Neural progenitor cell (in vitro differentiated cells): Measurements from ENCODE around the gene COQ3. TPM values are rescaled to one million over a fixed set of nuclear protein-coding genes. Genes with fewer than 3 reads are reported as not detected.

Experiments
- DNase-seq: peaks from one replicate; pipeline ENCODE4 v3.0.0-alpha.2; 2016; ENCODE audit warnings: low spot score
- H2AFZ ChIP-seq: fragments of 200-600 bp; sonication (generic); replicated peaks from 2 replicates; pipeline ENCODE4 v1.6.1; 2016; ENCODE audit warnings: antibody characterized with exemption
- H3F3A ChIP-seq: fragments of 200-600 bp; sonication (generic); 2 replicates; pipeline ENCODE4 v1.6.1; 2016; ENCODE audit warnings: antibody characterized with exemption, low read depth
- H3K27ac ChIP-seq: fragments of 200-600 bp; sonication (generic); 2 replicates; pipeline ENCODE4 v1.5.1; 2016; ENCODE audit warnings: mild to moderate bottlenecking
- H3K27me3 ChIP-seq: fragments of 200-600 bp; sonication (generic); 2 replicates; pipeline ENCODE4 v1.6.1; 2016; ENCODE audit warnings: mild to moderate bottlenecking, moderate library complexity
- H3K36me3 ChIP-seq: fragments of 200-600 bp; sonication (generic); 2 replicates; pipeline ENCODE4 v1.5.1; 2016
- H3K4me1 ChIP-seq: fragments of 200-600 bp; sonication (generic); 2 replicates; pipeline ENCODE4 v1.6.1; 2016; ENCODE audit warnings: mixed run types
- H3K4me2 ChIP-seq: fragments of 200-600 bp; sonication (generic); 2 replicates; pipeline ENCODE4 v1.6.1; 2016
- H3K4me3 ChIP-seq: fragments of 200-600 bp; sonication (generic); 2 replicates; pipeline ENCODE4 v1.5.1; 2016
- H3K79me2 ChIP-seq: fragments of 200-600 bp; sonication (generic); 2 replicates; pipeline ENCODE4 v1.6.1; 2016; ENCODE audit warnings: low read depth
- H3K9ac ChIP-seq: fragments of 200-600 bp; sonication (generic); 2 replicates; pipeline ENCODE4 v1.6.1; 2016
- H3K9me3 ChIP-seq: fragments of 200-600 bp; sonication (generic); 2 replicates; pipeline ENCODE4 v1.5.1; 2016; ENCODE audit warnings: low read depth
- H4K20me1 ChIP-seq: fragments of 200-600 bp; sonication (generic); 2 replicates; pipeline ENCODE4 v1.6.1; 2016; ENCODE audit warnings: low read depth
- H3K27ac Mint-ChIP-seq: 3 replicates; pipeline ENCODE4 v1.8.0; 2021; ENCODE audit warnings: mixed read lengths
- H3K27me3 Mint-ChIP-seq: 2 replicates; pipeline ENCODE4 v1.8.0; 2022; ENCODE audit warnings: low read depth, mild to moderate bottlenecking, inconsistent platforms, moderate library complexity, mixed read lengths; ENCODE audit not compliant: insufficient read depth
- H3K36me3 Mint-ChIP-seq: 3 replicates; pipeline ENCODE4 v1.8.0; 2021; ENCODE audit warnings: mixed read lengths
- H3K4me1 Mint-ChIP-seq: 3 replicates; pipeline ENCODE4 v1.8.0; 2021; ENCODE audit warnings: mixed read lengths
- H3K4me3 Mint-ChIP-seq: 3 replicates; pipeline ENCODE4 v1.8.0; 2021; ENCODE audit warnings: mild to moderate bottlenecking, moderate library complexity, mixed read lengths
- H3K9me3 Mint-ChIP-seq: 3 replicates; pipeline ENCODE4 v1.8.0; 2020; ENCODE audit warnings: mixed read lengths
- EZH2 ChIP-seq: fragments of 200-600 bp; sonication (generic); IDR thresholded peaks from 2 replicates; pipeline ENCODE4 v1.6.1; 2017; ENCODE audit warnings: antibody characterized with exemption, mild to moderate bottlenecking, moderate library complexity
- EZH2phosphoT487 ChIP-seq: fragments of 200-600 bp; sonication (generic); IDR thresholded peaks from 2 replicates; pipeline ENCODE4 v1.6.1; 2017; ENCODE audit warnings: antibody characterized with exemption
- total RNA-seq: library from RNA; depleted of rRNA; stranded (reverse); fragments of >200 nt; gene quantifications from 2 replicates; pipeline ENCODE4 v1.2.3, GENCODE V29; 2015; ENCODE audit warnings: low replicate concordance
- TF ChIP-seq, protein P1 (sequence below): fragments of 200-600 bp; sonication (generic); IDR thresholded peaks from 2 replicates; pipeline ENCODE4 v1.5.1; 2017; ENCODE audit warnings: antibody characterized with exemption, mild to moderate bottlenecking

Gene COQ3
- total RNA-seq, 1 donor from 2014 or later: 16.2 TPM

DNA sequence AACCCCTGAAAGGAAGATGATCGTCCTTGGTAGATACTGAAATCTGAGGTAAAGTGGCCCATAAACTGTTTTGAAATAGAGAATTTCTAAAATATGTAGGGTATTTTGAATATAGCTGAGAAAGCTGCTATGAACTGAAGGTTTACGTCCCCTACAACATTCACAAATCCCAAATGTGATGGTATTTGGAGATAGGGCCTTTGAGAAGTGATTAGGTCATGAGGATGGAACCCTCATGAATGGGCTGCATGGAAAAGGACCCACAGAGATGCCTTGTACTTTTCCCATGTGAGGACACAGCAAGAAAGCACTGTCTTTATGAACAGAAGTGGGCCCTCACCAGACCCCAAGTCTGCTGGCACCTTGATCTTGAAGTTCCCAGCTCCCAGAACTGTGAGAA is 37.9 kb upstream of the COQ3 start:
- Histone ChIP-seq H3K4me2 (no peak overlapping the region), H3K4me3 (no peak overlapping the region), H3F3A (peaks cover 14% of the 10 kb centered on the region), H3K27ac (no peak overlapping the region), H3K36me3 (no peaks in the 10 kb centered on the region), H3K9ac (no peak overlapping the region), H3K27me3 (no peaks in the 10 kb centered on the region), H2AFZ (no peak overlapping the region), H3K9me3 (no peaks in the 10 kb centered on the region), H3K79me2 (no peaks in the 10 kb centered on the region), H4K20me1 (no peaks in the 10 kb centered on the region), H3K4me1 (peaks cover 5% of the 10 kb centered on the region)
- H3K4me1 Mint-ChIP-seq: peaks cover 26% of the 10 kb centered on the region
- H3K4me3 Mint-ChIP-seq: no peak overlapping the region
- H3K36me3 Mint-ChIP-seq: peaks cover 15% of the 10 kb centered on the region
- no peak for TF ChIP-seq EZH2phosphoT487
- TF ChIP-seq, protein P1, sequence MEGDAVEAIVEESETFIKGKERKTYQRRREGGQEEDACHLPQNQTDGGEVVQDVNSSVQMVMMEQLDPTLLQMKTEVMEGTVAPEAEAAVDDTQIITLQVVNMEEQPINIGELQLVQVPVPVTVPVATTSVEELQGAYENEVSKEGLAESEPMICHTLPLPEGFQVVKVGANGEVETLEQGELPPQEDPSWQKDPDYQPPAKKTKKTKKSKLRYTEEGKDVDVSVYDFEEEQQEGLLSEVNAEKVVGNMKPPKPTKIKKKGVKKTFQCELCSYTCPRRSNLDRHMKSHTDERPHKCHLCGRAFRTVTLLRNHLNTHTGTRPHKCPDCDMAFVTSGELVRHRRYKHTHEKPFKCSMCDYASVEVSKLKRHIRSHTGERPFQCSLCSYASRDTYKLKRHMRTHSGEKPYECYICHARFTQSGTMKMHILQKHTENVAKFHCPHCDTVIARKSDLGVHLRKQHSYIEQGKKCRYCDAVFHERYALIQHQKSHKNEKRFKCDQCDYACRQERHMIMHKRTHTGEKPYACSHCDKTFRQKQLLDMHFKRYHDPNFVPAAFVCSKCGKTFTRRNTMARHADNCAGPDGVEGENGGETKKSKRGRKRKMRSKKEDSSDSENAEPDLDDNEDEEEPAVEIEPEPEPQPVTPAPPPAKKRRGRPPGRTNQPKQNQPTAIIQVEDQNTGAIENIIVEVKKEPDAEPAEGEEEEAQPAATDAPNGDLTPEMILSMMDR: no peak
- TF ChIP-seq EZH2: no peak
- DNase-seq: no peak
- H3K27ac Mint-ChIP-seq: peak overlapping the region; percentile 72
- H3K27me3 Mint-ChIP-seq: no peaks in the 10 kb centered on the region
- no peaks in the 10 kb centered on the region for H3K9me3 Mint-ChIP-seq

DNA sequence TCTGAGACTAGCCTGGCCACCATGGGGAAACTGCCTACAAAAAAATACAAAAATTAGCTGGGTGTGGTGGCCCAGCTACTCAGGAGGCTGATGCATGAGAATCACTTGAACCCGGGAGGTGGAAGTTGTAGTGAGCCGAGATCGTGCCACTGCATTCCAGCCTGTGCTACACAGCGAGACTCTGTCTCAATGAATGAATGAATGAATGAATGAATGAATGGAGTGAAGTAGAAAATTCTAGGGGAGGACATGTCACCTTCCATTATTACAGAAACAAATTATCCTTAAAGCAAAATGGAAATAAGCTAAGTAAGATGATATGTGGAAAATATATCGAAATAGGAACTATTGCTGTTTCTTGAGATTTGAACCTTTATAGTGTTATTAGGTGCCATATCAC is 34.0 kb upstream of the COQ3 start:
- H4K20me1 ChIP-seq: peaks cover 17% of the 10 kb centered on the region
- Mint-ChIP-seq H3K27ac (no peak overlapping the region), H3K4me3 (no peak overlapping the region), H3K9me3 (no peaks in the 10 kb centered on the region), H3K27me3 (no peaks in the 10 kb centered on the region), H3K4me1 (peaks cover 51% of the 10 kb centered on the region), H3K36me3 (peaks cover 19% of the 10 kb centered on the region)
- no peaks in the 10 kb centered on the region for H3K36me3 ChIP-seq
- TF ChIP-seq EZH2phosphoT487 (no peak), EZH2 (no peak)
- TF ChIP-seq, protein P1: no peak
- H3K27me3 ChIP-seq: no peaks in the 10 kb centered on the region
- no peak for DNase-seq
- H2AFZ ChIP-seq: no peak overlapping the region
- H3F3A ChIP-seq: peaks cover 18% of the 10 kb centered on the region
- peaks cover 28% of the 10 kb centered on the region for H3K79me2 ChIP-seq
- peaks cover 22% of the 10 kb centered on the region for H3K4me1 ChIP-seq
- no peak overlapping the region for H3K4me3 ChIP-seq
- no peak overlapping the region for H3K27ac ChIP-seq
- H3K9me3 ChIP-seq: no peaks in the 10 kb centered on the region
- H3K4me2 ChIP-seq: no peak overlapping the region
- no peak overlapping the region for H3K9ac ChIP-seq

DNA sequence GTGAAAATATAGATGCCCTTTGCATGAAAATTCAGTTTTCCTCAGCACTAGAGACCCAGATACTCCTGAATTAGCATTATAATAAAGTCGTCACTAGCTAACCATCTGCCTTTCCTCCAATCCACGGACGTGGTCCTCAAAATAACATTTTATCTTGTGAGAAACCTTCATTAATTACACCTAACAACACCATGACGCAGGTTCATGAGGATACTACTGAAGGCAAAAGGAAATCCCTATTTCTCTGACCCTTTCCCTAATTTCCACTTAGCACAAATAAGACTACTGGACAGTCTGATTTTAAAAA is 32.4 kb upstream of the COQ3 start:
- Histone ChIP-seq H2AFZ (no peak overlapping the region), H3K36me3 (no peaks in the 10 kb centered on the region)

More for the DNA sequence above, 32.4 kb upstream of the COQ3 start:
- no peak overlapping the region for H3K9ac ChIP-seq
- Mint-ChIP-seq H3K9me3 (no peaks in the 10 kb centered on the region), H3K27ac (peak overlapping the region; percentile 99), H3K4me1 (peaks cover 45% of the 10 kb centered on the region), H3K36me3 (peaks cover 24% of the 10 kb centered on the region), H3K27me3 (no peaks in the 10 kb centered on the region), H3K4me3 (peak overlapping the region; percentile 100)
- DNase-seq: no peak
- peaks cover 44% of the 10 kb centered on the region for H3K79me2 ChIP-seq
- H3K27ac ChIP-seq: no peak overlapping the region
- peak overlapping the region; percentile 92 for H3K4me2 ChIP-seq
- TF ChIP-seq, protein P1: no peak
- no peak for TF ChIP-seq EZH2phosphoT487
- no peak for TF ChIP-seq EZH2
- H4K20me1 ChIP-seq: peaks cover 32% of the 10 kb centered on the region
- H3F3A ChIP-seq: peaks cover 18% of the 10 kb centered on the region
- no peaks in the 10 kb centered on the region for H3K9me3 ChIP-seq
- peak overlapping the region; percentile 86 for H3K4me3 ChIP-seq
- peaks cover 21% of the 10 kb centered on the region for H3K4me1 ChIP-seq
- H3K27me3 ChIP-seq: no peaks in the 10 kb centered on the region
